Germinal center (tissue), 1 donor: ENCODE results near the gene ALK.
"Not testable (repeated sequence)": the region's sequence is repeated elsewhere in the genome, so short reads cannot be mapped to it uniquely, and the experiment has no call there.

Experiments
- DNase-seq: peaks from one replicate; pipeline ENCODE4 v3.0.0; 2012; ENCODE audit warnings: mixed read lengths, low spot score

ALK gene

DNA sequence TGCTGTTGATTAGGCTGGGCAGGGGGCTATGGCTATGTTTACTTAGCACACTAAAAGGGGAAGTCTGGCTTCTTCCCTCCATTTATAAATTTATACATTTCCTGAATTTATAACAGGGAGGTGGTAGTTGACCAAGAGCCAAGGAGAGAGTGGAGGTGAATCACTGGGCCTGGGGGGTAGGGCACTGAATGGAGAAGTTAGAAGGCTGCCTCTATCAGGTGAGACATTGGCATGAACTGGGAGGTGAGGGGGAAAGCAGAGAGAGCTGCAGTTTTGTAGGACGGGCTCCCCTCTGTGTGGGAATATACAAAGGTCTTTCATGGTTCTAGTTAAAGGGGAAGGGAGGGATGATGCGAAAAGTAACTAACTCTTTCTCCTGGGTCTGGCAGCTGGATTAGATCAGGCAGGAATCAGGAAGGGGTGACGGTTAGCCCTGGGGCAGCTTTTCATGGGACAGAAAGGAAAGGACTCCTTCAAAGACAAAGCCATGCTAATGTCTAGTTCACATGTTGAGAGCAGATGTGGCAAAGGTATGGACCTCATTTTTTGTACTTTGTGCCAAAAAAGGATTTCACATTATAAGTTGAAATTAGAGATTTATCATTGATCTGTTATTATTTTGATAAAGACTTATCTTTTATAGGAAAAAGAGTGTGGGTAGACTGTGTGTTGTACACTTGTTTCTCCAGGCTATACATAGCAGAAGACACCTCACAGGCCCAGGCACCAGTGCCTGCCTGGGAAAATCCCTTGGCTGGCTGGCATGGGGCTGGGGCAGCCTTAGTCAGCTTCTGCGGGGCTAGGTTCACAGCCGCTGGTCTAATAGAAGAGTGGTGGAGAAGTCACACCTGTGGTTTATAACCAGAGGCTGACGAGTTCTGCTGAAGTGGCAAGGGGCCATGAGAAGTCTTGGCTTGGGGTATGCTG, 647.4 kb downstream of the ALK start:
- no peak for DNase-seq

DNA sequence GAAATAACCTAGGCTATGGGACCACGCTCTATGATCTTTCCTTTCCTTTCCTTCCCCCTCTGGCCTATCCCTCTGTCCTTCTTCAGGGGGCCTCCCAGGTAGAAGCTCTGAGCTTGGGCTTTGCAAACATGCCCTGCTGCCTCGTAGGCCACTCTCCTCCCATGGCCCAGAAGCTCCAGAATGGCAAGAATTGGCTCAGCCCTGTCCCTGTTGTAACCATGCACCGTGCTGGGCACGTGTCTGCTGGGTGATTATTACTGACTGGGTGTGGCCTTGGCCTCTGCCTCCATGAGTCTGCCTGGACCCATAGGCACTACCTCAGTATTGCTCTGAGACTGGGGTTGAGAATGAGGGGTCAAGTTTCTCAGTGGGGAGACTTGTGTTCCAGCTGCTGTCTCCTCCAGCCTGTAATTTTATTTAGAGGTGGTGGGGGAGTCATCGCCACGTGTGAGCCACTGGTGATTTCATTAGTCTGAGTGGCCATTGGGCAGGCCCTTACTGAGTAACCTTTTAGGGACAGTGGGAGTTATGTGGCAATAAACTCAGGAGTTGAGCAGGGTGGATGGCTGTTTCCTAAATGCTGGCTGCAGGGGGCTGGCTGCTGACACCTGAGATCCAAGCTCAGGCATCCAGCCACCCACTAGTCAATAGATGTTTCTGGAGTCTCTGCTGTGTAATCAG, 648.2 kb downstream of the ALK start:
- no peak for DNase-seq

DNA sequence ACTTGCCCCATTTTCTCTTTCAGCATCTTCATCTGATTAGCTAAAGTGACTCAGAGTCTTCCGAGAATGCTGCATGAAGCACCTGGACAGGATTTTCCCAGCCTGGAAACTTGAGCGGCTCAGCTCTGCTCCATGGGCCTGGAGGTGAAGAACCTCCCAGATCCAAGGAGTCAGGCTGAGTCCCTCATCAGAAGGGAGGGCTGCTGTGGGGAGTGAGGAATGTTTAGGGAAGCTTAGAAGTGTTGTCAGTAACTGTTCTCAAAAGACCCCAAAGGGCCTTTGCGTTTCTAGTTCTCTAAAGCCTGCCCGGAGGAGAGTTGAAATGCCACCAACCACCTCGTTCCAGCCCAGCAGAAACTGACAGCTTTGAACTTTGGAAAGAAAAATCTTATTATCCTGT, 649.1 kb downstream of the ALK start:
- no peak for DNase-seq

DNA sequence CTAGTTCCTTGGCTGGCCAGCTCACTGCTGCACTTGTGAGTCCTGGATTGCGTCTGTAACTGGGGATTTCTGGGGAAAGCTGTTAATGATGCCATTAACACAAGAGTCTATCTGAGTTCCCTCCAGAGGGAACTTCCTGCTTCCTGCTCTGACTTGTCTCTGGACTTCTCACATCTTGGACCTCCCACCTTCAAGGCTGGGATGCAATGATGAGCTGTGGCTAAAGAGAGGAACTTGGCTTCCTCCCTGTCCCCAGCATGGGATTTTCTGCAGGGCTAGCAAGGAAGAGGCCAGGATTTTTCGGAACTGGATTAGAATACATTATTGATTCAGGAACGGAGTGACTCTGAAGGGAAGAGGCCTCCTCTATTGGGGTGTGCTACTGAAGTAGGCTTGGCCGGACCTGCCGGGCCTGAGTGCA, 650.7 kb downstream of the ALK start:
- no peak for DNase-seq

DNA sequence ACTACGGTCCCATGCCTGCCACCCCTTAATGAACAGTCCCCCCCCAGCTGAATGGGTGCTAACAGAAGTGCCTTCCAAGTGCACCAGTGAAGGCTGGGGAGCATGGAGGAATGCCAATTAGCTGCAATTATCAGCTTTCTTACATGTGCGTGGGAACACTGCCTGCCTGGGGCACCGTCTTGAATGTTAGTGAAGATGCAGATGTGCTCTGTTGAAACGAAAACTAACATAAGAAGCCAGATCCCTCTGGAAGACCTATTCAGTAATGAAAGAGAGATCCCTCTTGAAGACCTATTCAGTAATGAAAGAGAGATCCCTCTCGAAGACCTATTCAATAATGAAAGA, 651.6 kb downstream of the ALK start:
- no peak for DNase-seq

DNA sequence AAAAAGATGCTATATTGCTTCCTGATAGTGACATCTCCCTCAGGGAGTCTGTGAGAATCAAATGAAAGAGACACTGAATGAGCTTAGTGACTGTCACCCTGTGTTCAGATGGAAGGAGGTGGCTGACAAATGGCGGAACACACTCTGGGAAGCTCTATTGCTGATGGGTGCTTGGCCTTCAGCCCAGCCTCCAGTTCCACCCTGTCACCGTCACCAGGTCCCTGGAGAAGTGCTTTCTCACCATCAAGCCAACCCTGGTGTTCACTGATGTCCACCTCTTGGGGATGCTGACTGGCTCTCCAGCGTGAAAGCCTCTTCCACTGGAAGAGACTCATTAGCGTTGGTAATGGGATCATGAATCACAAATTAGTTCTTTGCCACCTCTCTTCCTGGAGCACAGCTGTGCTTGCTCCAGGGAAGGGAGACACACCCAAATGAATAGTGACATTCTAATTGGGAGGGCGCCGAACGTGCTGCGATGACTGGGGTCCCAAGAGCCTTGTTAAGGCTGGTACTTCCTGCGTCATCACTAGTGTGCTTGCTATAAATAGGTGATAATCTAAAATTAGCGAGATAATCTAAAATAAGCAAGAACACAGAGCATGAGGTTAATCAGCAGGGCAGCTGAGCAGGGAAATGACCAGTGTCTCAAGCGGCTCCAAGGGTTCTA, 652.2 kb downstream of the ALK start:
- DNase-seq: no peak

DNA sequence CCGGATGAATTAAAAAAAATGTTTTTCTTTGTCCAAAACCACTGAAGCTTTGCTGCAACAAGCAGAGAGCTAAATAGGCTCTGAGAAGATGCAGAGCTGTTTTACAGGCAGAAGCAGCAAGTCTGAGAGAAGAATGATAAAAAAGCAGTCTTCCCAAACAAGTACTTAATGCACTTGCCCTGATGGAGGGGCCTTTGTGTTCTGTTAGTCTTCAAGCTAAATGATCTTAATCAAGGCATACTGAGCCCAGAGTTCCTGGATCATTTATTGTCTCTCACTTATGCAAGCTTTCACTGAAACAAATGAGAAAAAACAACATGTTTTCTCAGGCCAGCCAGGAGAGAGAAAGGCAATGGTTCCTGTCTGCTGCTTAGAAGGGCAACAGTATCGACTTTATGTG, 653.7 kb downstream of the ALK start:
- no peak for DNase-seq

DNA sequence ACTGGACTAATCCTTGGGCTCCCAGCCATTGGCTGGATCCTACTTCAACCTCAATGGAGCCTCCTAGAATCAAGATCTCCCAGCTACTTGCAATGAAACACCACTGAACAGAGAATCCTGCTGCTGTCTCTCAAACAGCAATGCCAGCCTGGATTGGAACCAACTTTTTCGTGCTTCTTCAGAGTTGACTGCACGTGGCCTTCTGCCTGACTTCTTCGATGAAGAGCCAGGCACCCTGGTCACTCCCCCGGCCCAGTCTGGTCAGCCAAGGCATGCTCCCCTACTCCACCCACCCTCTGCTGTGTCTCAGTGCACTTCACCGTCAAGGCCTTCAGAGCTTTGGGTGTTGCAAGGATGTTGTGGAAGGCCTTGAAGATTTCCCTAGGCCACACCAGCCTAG, 657.5 kb downstream of the ALK start:
- no peak for DNase-seq

DNA sequence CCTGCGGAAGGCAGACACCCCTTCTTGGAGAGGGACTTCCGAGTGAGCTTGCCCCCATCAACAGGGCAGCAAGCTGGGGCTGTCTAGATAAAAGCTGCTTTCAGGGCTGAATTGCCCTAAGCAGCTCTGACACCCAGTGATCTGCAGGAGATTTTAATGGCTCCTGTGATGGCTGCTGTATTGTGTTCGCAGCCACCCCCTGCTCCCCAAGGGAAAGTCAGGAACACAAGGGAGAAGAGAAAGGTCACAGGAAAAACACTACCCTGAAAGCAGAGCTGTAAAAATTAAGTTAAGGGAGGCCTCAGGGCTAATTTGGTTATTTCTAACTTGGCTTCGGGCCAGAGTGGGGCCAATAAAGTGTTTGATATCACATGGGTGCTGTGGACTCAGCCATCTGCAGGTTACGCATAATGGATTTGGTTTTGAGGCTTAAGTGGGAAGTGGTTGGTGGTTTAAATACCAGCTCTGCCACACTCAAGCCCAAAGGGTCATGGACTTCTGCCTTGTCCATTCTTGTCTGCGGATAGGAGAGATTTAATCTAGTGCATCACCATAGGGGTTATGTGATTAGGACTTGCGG, 658.6 kb downstream of the ALK start:
- no peak for DNase-seq

DNA sequence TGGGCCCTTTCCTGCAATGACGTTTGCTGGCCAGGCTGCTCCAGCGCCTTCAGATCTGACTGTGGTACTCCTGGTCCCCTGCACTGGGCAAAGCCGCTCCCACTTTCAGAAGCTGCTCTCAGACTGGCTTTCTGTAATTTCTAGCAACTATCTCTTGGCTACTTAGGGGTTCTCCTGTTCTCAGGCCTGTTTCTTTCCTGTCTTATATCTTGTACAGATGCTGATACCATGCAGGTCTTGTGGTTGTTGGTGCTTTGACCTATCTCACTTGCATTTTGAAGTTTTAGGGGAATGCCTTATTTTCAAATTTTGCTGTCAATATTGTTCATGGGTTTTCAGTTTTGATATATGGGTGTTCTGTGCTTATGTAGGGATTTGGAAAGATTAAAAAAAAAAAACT, 660.4 kb downstream of the ALK start:
- DNase-seq: no peak

- DNase-seq: no peak
Measured at GRCh38 chr2:29260142-29260772, 661.1 kb downstream of the ALK start.

GRCh38 chr2:29259221-29259620, 662.2 kb downstream of the ALK start:
- DNase-seq: no peak

- no peak for DNase-seq
Measured at GRCh38 chr2:29255004-29255403, 666.4 kb downstream of the ALK start.

GRCh38 chr2:29253495-29254275, 667.7 kb downstream of the ALK start:
- not testable (repeated sequence) for DNase-seq

DNA sequence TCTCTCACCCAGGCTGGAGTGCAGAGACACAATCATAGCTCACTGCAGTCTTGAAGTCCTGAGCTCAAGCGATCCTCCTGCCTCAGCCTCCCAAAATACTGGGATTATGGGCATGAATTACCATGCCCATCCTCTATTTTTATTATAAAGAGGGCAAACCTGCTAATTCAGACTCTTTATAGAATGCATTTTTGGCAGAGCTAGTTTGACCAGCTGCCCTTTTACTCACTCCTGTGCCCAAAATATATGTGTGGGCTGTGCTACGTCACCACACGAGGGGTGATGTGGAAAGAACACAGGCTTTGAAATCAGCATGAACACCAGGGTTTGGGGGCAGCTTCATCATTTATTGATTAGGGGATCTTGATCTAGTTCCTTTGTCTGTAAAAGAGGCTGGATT, 668.4 kb downstream of the ALK start:
- no peak for DNase-seq

- DNase-seq: no peak
Measured at GRCh38 chr2:29251406-29251805, 670.0 kb downstream of the ALK start.

DNA sequence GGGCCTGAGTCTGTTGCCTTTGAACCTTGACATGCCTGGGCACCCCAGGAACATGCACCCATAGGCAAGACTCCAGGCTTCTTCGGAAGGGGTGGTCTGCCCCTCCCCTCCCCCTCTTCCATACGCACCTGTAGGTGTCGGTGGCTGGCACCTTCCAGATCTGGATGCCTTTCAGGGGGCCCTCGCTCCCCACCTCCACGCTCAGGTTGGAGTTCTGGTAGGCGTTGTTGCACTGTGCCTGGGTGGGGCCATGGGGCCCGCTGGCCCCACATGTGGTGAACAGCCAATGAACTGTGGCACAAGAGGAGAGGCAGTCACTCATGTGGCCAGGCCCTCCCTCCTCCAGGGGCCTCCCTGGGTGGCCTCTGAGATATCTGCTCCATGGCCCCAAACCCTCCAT, 670.4 kb downstream of the ALK start:
- DNase-seq: no peak

DNA sequence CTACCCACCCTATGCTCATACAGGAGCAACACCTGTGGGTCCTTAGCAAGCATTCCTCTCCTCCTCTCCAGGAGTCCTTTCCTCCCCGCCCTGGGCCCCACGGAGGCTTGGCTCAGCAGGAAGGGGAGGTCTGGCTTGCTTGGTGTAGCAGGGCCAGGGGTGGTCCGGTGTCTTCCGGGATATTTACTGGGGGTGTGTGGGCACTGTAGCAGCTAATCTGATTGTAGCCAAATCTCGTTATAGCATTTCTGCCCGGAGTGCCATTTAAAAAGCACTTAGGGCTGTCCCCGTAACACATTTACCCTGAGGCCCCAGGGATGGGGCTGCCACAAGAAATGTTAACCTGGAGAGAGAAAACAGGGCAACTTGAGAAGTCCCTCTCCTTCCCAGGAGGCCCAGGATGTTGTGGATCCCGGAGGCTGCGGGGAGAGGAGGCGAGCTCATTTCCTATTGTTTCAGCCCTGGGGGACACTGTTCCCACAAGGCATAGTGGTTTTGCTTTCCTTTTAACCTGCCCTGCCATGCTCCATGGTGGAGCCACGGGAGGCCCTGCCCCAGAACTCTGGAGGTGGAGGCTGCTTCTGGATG, 671.6 kb downstream of the ALK start:
- no peak for DNase-seq

GRCh38 chr2:29247336-29247914, 674.0 kb downstream of the ALK start:
- DNase-seq: no peak
